ENCODE data around the gene TSPAN18.

- TF ChIP-seq POLR2A (IDR thresholded peaks at IDR 0.05; ENCODE audit: low read depth, low read length) (no peak), POLR2AphosphoS5 (IDR thresholded peaks at IDR 0.05; ENCODE audit: low read depth, low read length) (no peak)
These were observed 225.3 kb downstream of the TSPAN18 start for GRCh38 chr11:44952082-44952481.
